ENCODE data around the gene KIRREL3.

GRCh38 chr11:126880872-126881271, 119.7 kb downstream of the KIRREL3 start:
- TF ChIP-seq, protein P1, sequence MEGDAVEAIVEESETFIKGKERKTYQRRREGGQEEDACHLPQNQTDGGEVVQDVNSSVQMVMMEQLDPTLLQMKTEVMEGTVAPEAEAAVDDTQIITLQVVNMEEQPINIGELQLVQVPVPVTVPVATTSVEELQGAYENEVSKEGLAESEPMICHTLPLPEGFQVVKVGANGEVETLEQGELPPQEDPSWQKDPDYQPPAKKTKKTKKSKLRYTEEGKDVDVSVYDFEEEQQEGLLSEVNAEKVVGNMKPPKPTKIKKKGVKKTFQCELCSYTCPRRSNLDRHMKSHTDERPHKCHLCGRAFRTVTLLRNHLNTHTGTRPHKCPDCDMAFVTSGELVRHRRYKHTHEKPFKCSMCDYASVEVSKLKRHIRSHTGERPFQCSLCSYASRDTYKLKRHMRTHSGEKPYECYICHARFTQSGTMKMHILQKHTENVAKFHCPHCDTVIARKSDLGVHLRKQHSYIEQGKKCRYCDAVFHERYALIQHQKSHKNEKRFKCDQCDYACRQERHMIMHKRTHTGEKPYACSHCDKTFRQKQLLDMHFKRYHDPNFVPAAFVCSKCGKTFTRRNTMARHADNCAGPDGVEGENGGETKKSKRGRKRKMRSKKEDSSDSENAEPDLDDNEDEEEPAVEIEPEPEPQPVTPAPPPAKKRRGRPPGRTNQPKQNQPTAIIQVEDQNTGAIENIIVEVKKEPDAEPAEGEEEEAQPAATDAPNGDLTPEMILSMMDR (IDR thresholded peaks at IDR 0.05): no peak
- TF ChIP-seq POLR2A (IDR thresholded peaks at IDR 0.05) (no peak), POLR2AphosphoS5 (IDR thresholded peaks at IDR 0.05) (no peak)

All from prostate gland (tissue), 2 donors.